HepG2 (cell line): ENCODE data around the gene HAUS5. TPM values are rescaled to one million over a fixed set of nuclear protein-coding genes. Genes with fewer than 3 reads are reported as not detected.

Source experiments
- BATF2 ChIP-seq: sonication (generic); formaldehyde crosslinking; IDR thresholded peaks from 2 replicates; pipeline ENCODE4 v1.8.0; 2022; ENCODE audit warnings: mild to moderate bottlenecking, missing genetic modification reagents, moderate library complexity
- ETV5 ChIP-seq: IDR thresholded peaks from 2 replicates; pipeline ENCODE4 v1.6.1; 2018; ENCODE audit warnings: missing biosample characterization, missing genetic modification reagents, inconsistent platforms, borderline replicate concordance
- FOXJ3 ChIP-seq: sonication (generic); formaldehyde crosslinking; IDR thresholded peaks from 2 replicates; pipeline ENCODE4 v1.4.0; 2020; ENCODE audit warnings: missing genetic modification reagents, mild to moderate bottlenecking, borderline replicate concordance
- HMGXB3 ChIP-seq: sonication (generic); formaldehyde crosslinking; IDR thresholded peaks from 2 replicates; pipeline ENCODE4 v1.4.0; 2020; ENCODE audit warnings: missing genetic modification reagents, borderline replicate concordance
- MEIS2 ChIP-seq: sonication (generic); formaldehyde crosslinking; IDR thresholded peaks from 2 replicates; pipeline ENCODE4 v1.9.0; 2021; ENCODE audit warnings: mild to moderate bottlenecking, missing genetic modification reagents
- MZF1 ChIP-seq: sonication (generic); formaldehyde crosslinking; IDR thresholded peaks from 2 replicates; pipeline ENCODE4 v1.8.1; 2023; ENCODE audit warnings: mild to moderate bottlenecking, missing genetic modification reagents, borderline replicate concordance
- NFIC ChIP-seq: IDR thresholded peaks from 2 replicates; pipeline ENCODE4 v1.6.1; 2012; ENCODE audit warnings: mild to moderate bottlenecking, low read length, inconsistent platforms
- NR2F2 ChIP-seq: IDR thresholded peaks from 2 replicates; pipeline ENCODE4 v1.6.1; 2012; ENCODE audit warnings: low read depth, inconsistent platforms, borderline replicate concordance
- PAXIP1 ChIP-seq: sonication (generic); formaldehyde crosslinking; conservative IDR thresholded peaks from 2 replicates; pipeline ENCODE4 v1.4.0; 2020; ENCODE audit warnings: mild to moderate bottlenecking, missing genetic modification reagents, moderate library complexity
- PHF21A ChIP-seq: sonication (generic); formaldehyde crosslinking; IDR thresholded peaks from 2 replicates; pipeline ENCODE4 v1.5.0; 2020; ENCODE audit warnings: mild to moderate bottlenecking, missing genetic modification reagents
- PLSCR1 ChIP-seq: sonication (generic); formaldehyde crosslinking; IDR thresholded peaks from 2 replicates; pipeline ENCODE4 v1.5.0; 2020; ENCODE audit warnings: missing genetic modification reagents, mild to moderate bottlenecking, borderline replicate concordance
- RBM22 ChIP-seq: fragments of 200-400 bp; formaldehyde crosslinking; optimal IDR thresholded peaks from 2 replicates; pipeline ENCODE3; 2017; ENCODE audit warnings: mild to moderate bottlenecking, low read length, moderate library complexity
- RXRB ChIP-seq: IDR thresholded peaks from 2 replicates; pipeline ENCODE4 v1.6.1; 2016; ENCODE audit warnings: borderline replicate concordance, missing genetic modification reagents, missing compliant biosample characterization
- SP1 ChIP-seq, 2 experiments: fragments of 450-650 bp in 1 of 2; sonication (generic) in 1 of 2; formaldehyde crosslinking in 1 of 2; IDR thresholded peaks; 2 replicates each; pipeline versions ENCODE4 v1.4.0 to v1.6.1; 2016 to 2020; ENCODE audit warnings: missing genetic modification reagents in 1 of 2
- TAF1 ChIP-seq: sonication (generic); formaldehyde crosslinking; IDR thresholded peaks from 2 replicates; pipeline ENCODE4 v1.4.0; 2020; ENCODE audit warnings: missing genetic modification reagents
- ZNF251 ChIP-seq: sonication (generic); formaldehyde crosslinking; IDR thresholded peaks from 2 replicates; pipeline ENCODE4 v1.9.0; 2021; ENCODE audit warnings: mild to moderate bottlenecking, missing genetic modification reagents
- ZNF367 ChIP-seq: sonication (generic); formaldehyde crosslinking; IDR thresholded peaks from 2 replicates; pipeline ENCODE4 v1.4.0; 2020; ENCODE audit warnings: missing genetic modification reagents, borderline replicate concordance
- ZNF430 ChIP-seq: sonication (generic); formaldehyde crosslinking; IDR thresholded peaks from 2 replicates; pipeline ENCODE4 v1.9.0; 2021; ENCODE audit warnings: mild to moderate bottlenecking, missing genetic modification reagents
- ZNF7 ChIP-seq: IDR thresholded peaks from 2 replicates; pipeline ENCODE4 v1.6.1; 2016; ENCODE audit warnings: missing biosample characterization, missing genetic modification reagents
- ZNF792 ChIP-seq: IDR thresholded peaks from 2 replicates; pipeline ENCODE4 v1.6.1; 2016
- ZNF879 ChIP-seq: sonication (generic); formaldehyde crosslinking; IDR thresholded peaks from 2 replicates; pipeline ENCODE4 v1.8.1; 2023; ENCODE audit warnings: missing genetic modification reagents
- polyA plus RNA-seq, 8 experiments: library from polyadenylated mRNA; depleted of rRNA in 3 of 8; stranded (reverse) in 7 of 8; unstranded in 1 of 8; fragments of >200 nt; fragmentation: Illumina TruSeq in 4 of 8; extraction: Trizol in 4 of 8; gene quantifications; 2 replicates each; pipeline versions ENCODE4 v1.2.1 to v1.2.3, GENCODE V29; 2011 to 2016; ENCODE audit warnings: low read depth in 4 of 8, missing spikeins in 1 of 8, mixed read lengths in 1 of 8; ENCODE audit not compliant: insufficient read depth in 1 of 8
- total RNA-seq, 5 experiments: library from RNA; depleted of rRNA; stranded (reverse); fragments of >200 nt; fragmentation: Illumina TruSeq; extraction: Trizol; gene quantifications; 2 replicates each; pipeline ENCODE4 v1.2.3, GENCODE V29; 2016; ENCODE audit warnings: low read depth in 1 of 5

The HAUS5 gene
- total and polyA plus RNA-seq, 2 of the 13 experiments (the other 11 are each of a cell fraction or from before 2014, with no cell fraction given) = 10.3 to 17.7 TPM

- TF ChIP-seq PAXIP1 (peak; percentile 65), MEIS2 (0 out of 2 replicates have a peak, but pooled peaks have one; percentile 18), ZNF251 (CRISPR knock-in tag) (no peak), ETV5 (peak; percentile 75), NR2F2 (no peak; the same call in 1 of the 2 replicates), ZNF430 (no peak), NFIC (peak; percentile 52; the same call in 1 of the 2 replicates), ZNF7 (no peak), MZF1 (CRISPR knock-in tag) (no peak), RXRB (CRISPR knock-in tag) (no peak), TAF1 (CRISPR knock-in tag) (peak; percentile 53; the same call in 1 of the 2 replicates), ZNF792 (CRISPR knock-in tag) (peak; percentile 24; the same call in 1 of the 2 replicates), RBM22 (no peak), HMGXB3 (CRISPR knock-in tag) (peak; percentile 97), ZNF879 (CRISPR knock-in tag) (no peak), FOXJ3 (CRISPR knock-in tag) (peak; percentile 49; the same call in 1 of the 2 replicates), BATF2 (CRISPR knock-in tag) (no peak), SP1 (IDR thresholded peaks at IDR 0.05) (no peak), SP1 (CRISPR knock-in tag; IDR thresholded peaks at IDR 0.05) (peak; percentile 99), PHF21A (peak; percentile 86; the same call in 1 of the 2 replicates), ZNF367 (CRISPR knock-in tag) (no peak), PLSCR1 (CRISPR knock-in tag) (no peak)
Observed at GRCh38 chr19:35628565-35629331, 16.2 kb downstream of the HAUS5 start, which contains the start of gene RBM42 (continued).
